GM10266 (cell line): ENCODE results near the gene EMX1.
"Not testable (repeated sequence)": the region's sequence is repeated elsewhere in the genome, so short reads cannot be mapped to it uniquely, and the experiment has no call there.

Experiments used
- DNase-seq: peaks from one replicate; pipeline ENCODE4 v3.0.0; 2012; ENCODE audit errors: extremely low spot score
- TF ChIP-seq, protein P1 (sequence below): IDR thresholded peaks from 2 replicates; pipeline ENCODE4 v1.5.1; 2012; ENCODE audit warnings: mild to moderate bottlenecking, low read depth; ENCODE audit not compliant: control insufficient read depth, insufficient read depth; ENCODE audit errors: missing control alignments

Gene EMX1

DNA sequence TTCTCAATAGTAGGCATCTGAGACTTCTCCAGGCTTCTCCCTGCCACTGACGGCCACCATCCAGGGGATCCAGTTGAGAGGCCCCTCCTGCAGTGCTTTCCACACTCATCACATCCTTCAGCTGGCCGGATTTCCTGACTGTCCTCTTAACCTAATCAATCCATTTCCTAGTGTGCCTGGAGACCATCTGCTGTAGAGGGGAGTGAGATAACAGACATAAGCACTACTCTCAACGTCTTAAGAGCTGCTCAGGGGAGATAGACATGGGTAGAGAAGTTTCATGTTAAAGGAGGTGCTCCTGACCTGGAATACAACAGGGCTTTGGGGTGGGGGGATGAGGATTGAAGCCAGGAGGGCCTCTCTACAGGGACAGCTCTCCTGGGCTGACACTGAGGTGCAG is 15.9 kb upstream of the EMX1 start:
- TF ChIP-seq, protein P1, sequence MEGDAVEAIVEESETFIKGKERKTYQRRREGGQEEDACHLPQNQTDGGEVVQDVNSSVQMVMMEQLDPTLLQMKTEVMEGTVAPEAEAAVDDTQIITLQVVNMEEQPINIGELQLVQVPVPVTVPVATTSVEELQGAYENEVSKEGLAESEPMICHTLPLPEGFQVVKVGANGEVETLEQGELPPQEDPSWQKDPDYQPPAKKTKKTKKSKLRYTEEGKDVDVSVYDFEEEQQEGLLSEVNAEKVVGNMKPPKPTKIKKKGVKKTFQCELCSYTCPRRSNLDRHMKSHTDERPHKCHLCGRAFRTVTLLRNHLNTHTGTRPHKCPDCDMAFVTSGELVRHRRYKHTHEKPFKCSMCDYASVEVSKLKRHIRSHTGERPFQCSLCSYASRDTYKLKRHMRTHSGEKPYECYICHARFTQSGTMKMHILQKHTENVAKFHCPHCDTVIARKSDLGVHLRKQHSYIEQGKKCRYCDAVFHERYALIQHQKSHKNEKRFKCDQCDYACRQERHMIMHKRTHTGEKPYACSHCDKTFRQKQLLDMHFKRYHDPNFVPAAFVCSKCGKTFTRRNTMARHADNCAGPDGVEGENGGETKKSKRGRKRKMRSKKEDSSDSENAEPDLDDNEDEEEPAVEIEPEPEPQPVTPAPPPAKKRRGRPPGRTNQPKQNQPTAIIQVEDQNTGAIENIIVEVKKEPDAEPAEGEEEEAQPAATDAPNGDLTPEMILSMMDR: no peak
- DNase-seq: no peak

DNA sequence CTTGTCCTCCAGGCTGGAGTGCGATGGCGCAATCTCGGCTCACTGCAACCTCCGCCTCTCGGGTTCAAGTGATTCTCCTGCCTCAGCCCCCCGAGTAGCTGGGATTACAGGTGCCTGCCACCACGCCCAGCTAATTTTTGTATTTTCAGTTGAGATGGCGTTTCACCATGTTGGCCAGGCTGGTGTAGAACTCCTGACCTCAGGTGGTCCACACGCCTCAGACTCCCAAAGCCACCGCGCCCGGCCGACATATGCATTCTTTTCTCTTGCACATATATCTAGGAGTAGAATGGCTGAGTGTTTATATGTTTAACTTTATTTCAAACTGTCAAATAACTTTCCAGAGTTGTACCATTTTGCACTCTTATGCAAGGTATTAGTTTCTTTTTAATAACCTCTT is 9.9 kb upstream of the EMX1 start:
- not testable (repeated sequence) for DNase-seq

DNA sequence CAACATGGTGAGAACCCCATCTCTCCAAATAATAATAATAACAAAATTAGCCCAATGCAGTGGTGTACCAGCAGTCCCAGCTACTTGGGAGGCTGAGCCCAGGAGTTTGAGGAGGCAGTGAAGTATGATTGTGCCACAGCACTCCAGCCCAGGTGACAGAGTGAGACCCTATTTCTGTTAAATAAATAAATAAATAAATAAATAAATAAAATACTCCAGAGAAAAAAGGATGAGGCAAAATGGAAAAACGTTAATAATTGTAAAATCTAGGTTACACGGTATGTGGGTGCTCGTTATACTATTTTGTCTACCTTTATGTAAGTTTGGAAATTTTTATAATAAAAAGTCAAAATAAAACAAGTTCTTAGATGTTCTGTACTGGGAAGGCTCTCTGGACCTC is 8.6 kb upstream of the EMX1 start:
- no peak for DNase-seq
- TF ChIP-seq, protein P1: no peak

DNA sequence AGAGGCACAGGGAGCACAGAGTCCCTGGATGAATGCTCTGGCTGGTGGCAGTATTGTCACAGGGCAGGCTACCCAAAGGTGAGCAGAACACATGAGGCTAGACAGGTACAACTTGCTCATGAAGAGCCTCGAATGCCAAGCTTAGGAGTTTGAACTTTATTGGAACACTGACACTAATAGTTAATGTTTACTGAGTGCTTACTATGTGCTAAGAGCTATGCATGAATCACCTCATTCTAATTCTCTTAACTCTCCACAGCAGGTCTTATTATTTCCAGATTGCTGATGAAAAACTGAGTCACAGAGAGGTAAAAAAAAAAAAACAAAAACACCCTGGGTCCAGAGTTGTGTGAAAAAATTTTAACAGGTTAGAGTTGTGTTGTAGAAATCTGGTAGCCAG is 6.1 kb upstream of the EMX1 start:
- TF ChIP-seq, protein P1: no peak
- no peak for DNase-seq

DNA sequence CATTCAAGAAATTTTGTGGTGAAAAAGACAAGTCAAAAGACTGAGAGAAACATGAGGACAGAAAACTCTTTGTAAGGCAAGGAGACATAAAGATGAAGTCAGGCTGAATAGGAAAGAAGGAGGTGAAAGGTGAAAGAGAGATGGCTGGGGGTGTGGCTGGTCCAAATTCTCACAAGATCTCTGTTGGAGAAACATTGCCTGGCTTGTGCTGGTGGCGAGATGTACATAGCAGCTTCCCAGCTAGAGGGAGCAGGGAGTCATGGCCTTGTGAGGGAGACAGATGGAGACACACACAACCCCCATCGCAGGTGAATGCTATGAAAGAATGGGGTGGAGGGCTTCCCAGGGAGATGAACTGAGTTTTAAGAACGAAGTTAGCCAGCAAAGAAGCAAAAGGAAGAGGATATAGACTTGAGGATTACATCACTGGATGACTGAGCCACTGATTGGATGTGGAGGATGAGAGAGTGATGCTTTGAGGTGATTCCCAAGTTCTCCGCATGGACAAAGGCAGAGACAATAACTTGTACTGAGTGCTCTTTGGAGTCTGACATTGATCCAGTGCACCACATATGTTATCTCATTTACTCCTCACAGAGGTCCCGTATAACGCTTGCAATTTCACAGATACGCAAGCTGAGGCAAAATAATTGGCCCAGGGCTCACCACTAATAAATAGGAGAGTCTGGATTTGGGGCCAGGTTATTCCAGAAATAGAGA is 3.7 kb upstream of the EMX1 start:
- no peak for DNase-seq
- TF ChIP-seq, protein P1: no peak

DNA sequence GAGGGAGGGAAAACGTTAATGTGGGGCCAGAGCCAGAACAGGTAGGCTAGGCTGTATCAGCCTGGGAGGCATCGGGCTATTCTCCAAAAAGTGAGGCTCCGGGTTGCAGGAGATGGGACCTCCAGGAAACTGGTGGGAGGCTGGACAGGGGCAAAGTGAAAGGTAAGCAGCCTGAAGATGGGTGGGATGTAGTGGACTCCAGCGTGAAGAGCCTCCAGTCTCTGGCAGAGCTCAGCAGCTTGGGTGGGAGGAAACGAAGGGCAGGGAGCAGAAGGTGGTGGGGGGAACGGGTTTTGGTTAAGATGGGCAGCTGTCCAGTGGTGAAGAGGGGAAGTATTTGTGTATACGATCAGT is 3.1 kb upstream of the EMX1 start:
- no peak for DNase-seq
- TF ChIP-seq, protein P1: no peak

DNA sequence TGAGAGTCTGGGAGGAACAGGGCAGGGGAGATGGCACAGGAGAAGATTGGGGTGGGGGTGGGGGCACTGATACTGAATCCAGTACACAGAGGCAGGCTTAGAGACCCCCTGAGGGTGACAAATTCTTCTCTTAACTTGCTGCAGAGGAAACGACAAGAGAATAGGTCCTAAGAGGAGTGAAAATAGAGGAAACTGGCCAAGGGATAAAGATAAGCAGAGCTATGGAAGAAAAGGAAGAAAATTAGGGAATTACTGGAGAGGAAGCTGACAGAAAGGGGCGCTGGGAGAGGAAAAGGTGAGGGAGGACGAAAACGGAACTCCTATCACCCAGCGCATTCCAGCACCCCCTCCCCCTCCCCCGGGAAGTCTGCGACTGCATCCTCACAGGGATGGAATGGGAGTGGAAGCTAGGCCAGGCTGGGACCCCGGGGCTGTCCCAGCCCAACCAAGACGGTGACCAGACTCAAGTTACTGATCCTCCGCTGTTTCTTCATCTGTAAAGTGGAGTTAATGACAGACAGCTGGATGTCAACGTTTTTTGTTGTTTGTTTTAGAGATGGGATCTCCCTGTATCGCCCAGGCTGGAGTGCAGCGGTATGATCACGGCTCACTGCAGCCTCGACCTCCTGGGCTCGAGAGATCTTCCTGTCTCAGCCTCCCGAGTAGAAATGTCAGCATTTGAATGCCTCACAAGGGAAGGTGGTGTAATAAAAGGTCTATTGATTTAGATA is 2.6 kb upstream of the EMX1 start:
- no peak for DNase-seq

More for the DNA sequence above, 2.6 kb upstream of the EMX1 start:
- TF ChIP-seq, protein P1: no peak
